GM19193 (cell line): Measurements from ENCODE around the gene ANO7.

Experiments used
- POLR2A ChIP-seq: IDR thresholded peaks from 4 replicates; pipeline ENCODE4 v1.6.1; 2011; ENCODE audit not compliant: insufficient read depth, insufficient read length; ENCODE audit errors: extremely low read depth

Gene ANO7

GRCh38 chr2:241188361-241189092 is at the start of gene ANO7:
Gene ANO7, plus strand, starts transcription at chr2:241188677. Its CDS starts 1,387 bp downstream, at chr2:241190064.
- TF ChIP-seq POLR2A, result no peak

GRCh38 chr2:241139531-241140444 is 48.7 kb upstream of the ANO7 start:
- no peak for TF ChIP-seq POLR2A

GRCh38 chr2:241140445-241140840 is 48.0 kb upstream of the ANO7 start:
- TF ChIP-seq POLR2A, result no peak

GRCh38 chr2:241141214-241141770 is 47.2 kb upstream of the ANO7 start:
- TF ChIP-seq POLR2A, result no peak

GRCh38 chr2:241142063-241142462 is 46.4 kb upstream of the ANO7 start:
- no peak for TF ChIP-seq POLR2A

- no peak for TF ChIP-seq POLR2A
Measured at GRCh38 chr2:241142593-241142992, 45.9 kb upstream of the ANO7 start.

GRCh38 chr2:241146286-241146685 is 42.2 kb upstream of the ANO7 start:
- TF ChIP-seq POLR2A, result no peak

GRCh38 chr2:241147336-241147735 is 41.1 kb upstream of the ANO7 start:
- TF ChIP-seq POLR2A, result no peak

GRCh38 chr2:241148239-241148638 is 40.2 kb upstream of the ANO7 start:
- TF ChIP-seq POLR2A, result no peak

- TF ChIP-seq POLR2A, result peak; percentile 53
Measured at GRCh38 chr2:241148891-241149674, 39.4 kb upstream of the ANO7 start, which contains the start of gene PASK. Gene PASK, minus strand, starts transcription at chr2:241149472. Its CDS starts 6,440 bp downstream, at chr2:241143032.

GRCh38 chr2:241149675-241149924 is 38.9 kb upstream of the ANO7 start:
- TF ChIP-seq POLR2A, result no peak

GRCh38 chr2:241149925-241150659 is 38.4 kb upstream of the ANO7 start, which contains the start of gene PPP1R7:
Gene PPP1R7, plus strand, starts transcription at chr2:241150467. Its CDS starts 29 bp downstream, at chr2:241150496.
- peak; percentile 83 for TF ChIP-seq POLR2A

- no peak for TF ChIP-seq POLR2A
Measured at GRCh38 chr2:241150660-241151530, 37.6 kb upstream of the ANO7 start.
